HG03342 (cell line): ENCODE results near the gene VAMP5.
"Not testable (repeated sequence)": the region's sequence is repeated elsewhere in the genome, so short reads cannot be mapped to it uniquely, and the experiment has no call there.

Source experiments
- ATAC-seq: cut with Tn5 transposase; IDR thresholded peaks from one replicate; pipeline ENCODE4 v1.9.1; 2021; ENCODE audit warnings: mild to moderate bottlenecking, moderate library complexity; ENCODE audit not compliant: unreplicated experiment

Gene VAMP5

GRCh38 chr2:85584354-85584856 is at the start of gene VAMP5:
VAMP5 (plus strand) TSS chr2:85584431; CDS start chr2:85584491, 60 bp downstream.
- peak; percentile 32 for ATAC-seq

DNA sequence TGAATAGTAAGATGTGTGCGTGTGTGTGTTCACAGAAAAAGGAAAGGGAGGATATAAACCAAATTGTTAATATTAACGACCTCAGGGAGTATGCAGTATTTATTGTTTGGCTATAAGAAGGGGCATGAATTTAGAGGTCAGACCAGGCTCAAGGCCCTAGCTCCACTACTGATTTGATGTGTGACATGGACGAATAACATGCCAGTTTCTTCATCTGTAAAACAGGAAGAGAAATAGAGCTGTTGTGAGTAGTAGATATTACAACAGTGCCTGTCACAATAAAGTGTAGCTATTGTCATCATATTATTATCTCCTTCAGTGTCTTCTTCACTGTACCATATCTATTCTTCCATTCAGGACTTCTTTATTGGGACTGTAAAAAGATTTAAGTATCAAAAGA is 49.4 kb upstream of the VAMP5 start:
- no peak for ATAC-seq

- ATAC-seq = no peak
Observed at GRCh38 chr2:85536479-85536878, 47.8 kb upstream of the VAMP5 start.

GRCh38 chr2:85537600-85538506 is 46.4 kb upstream of the VAMP5 start:
- ATAC-seq = no peak

DNA sequence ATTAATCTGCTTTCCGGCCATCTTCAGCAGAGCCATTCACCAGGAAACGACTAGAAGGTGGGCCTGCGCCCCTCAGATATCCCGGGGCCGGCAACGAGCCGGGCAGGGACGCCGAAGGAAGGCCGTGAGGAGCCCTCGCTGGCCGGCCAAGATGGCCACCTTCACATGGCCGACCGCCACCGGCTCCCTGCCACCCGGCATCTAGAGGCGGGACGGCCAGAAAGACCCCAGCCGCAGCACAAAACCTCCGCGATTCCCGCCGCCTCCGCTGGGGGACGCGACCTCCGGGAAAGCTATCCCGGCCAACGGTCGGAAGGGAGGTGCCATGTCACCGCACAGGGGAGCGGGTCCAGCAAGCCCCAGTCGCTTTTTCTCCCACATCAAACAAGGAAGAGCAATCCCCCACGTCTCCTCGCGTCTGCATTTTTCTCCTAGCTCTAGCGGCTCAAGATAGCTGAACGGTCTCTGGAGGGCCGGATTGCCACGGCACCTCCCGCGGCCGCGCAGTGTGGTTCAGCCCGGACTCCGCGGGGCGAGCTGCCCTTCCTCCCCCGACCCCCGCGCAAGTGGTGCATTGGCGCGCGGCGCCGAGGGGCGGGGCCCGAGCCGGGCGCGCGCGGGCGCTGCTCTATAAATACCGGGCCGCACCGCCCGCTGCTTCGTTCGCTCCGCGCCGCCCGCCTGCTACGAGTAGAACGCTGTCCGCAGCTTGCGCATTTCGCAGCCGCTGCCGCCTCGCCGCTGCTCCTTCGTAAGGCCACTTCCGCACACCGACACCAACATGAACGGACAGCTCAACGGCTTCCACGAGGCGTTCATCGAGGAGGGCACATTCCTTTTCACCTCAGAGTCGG is 45.5 kb upstream of the VAMP5 start, which contains the start of gene MAT2A:
TSS of gene MAT2A (plus strand) at position 662 of the 854 bp plus-strand sequence. CDS start at position 782, 120 bp downstream.
- peak; percentile 70 for ATAC-seq

GRCh38 chr2:85539361-85540132 is 44.7 kb upstream of the VAMP5 start:
- peak; percentile 29 for ATAC-seq

DNA sequence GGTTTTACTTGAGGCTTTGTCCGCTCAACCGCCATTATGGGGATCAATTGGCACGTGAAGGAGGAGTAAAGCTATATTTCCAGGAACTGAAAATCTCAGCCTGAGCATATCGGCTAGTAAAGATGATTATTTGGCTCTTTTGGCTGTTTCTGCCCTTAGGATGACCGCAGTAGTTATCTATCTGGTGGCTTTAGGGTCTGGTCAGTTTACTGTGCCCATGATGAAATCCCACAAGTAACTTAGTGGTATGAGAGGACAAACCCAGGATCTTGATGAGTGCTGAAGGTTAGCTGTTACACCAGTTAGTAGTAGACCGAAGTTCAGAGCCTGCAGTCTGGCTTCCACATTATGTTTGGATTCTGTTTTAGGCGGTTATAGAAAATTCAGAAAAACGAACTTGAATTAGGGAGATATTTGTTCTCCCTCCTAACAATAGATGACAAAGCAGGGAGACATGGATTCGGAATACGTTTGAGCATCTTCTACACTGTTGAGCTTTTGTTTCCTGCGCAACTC is 44.0 kb upstream of the VAMP5 start:
- no peak for ATAC-seq

DNA sequence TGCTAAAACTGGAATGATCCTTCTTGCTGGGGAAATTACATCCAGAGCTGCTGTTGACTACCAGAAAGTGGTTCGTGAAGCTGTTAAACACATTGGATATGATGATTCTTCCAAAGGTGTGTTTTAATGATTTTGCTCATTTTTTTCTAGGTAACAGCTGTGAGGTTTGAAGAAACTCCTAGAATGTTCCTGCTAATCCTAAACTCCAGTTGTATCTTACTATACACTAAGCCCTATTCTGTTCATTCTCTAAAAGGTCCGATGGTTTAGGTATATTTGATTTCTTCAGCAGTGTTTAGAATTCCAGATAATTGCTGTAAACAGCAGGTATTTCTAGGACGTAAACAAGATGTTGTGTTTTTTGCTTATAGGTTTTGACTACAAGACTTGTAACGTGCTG is 43.0 kb upstream of the VAMP5 start:
- no peak for ATAC-seq

GRCh38 chr2:85541753-85542457 is 42.3 kb upstream of the VAMP5 start:
- no peak for ATAC-seq

GRCh38 chr2:85542777-85543176 is 41.5 kb upstream of the VAMP5 start:
- ATAC-seq = no peak

- not testable (repeated sequence) for ATAC-seq
Observed at GRCh38 chr2:85544254-85544691, 40.0 kb upstream of the VAMP5 start.

DNA sequence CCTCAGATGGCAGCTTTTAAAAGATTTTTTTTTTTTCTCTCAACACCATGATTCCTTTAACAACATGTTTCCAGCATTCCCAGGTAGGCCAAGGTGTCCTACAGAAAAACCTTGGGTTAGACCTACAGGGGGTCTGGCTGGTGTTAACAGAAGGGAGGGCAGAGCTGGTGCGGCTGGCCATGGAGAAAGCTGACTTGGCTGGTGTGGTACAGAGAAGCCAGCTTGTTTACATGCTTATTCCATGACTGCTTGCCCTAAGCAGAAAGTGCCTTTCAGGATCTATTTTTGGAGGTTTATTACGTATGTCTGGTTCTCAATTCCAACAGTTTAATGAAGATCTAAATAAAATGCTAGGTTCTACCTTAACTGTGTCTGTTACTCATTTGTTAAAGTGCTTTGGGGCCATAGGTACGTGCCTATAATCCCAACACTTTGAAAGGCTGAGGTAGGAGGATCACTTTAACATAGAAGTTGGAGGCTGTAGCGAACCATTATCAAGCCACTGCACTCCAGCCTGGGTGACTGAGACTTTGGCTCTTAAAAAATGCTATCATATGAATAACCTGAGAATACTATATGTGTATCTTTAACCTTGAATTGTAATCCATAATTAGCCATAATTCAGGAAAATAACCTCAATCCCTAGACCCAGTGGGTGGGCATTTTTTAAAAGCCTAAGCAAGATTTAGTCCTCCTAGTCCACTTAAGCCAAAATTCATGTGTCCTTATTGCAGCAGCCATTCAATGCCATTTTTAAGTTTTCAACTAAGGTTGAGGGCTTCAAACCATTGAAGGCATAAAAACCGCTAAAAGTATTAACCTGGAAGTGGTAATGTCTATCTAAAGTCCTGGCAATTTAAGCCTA is 39.1 kb upstream of the VAMP5 start:
- ATAC-seq = not testable (repeated sequence)

DNA sequence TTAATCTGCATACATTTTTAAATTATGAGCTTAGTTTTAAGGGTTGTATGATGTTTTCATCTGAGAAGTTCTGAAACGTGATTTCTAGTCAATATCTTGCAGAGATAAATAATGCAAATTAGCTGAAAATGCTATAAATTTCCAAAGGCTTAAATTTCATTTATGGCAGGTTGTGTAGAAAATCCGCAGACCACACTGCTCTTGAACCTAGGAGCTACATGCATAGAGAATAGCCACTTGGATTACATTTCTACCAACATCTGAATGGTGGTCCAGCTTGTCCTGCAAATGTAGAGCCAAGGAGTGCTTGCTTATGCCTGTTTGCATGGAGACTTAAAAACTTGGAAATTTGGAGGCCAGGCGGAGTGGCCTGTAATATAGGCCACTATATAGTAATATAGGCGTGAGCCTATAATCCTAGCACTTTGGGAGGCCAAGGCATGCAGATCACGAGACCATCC is 38.4 kb upstream of the VAMP5 start:
- no peak for ATAC-seq

DNA sequence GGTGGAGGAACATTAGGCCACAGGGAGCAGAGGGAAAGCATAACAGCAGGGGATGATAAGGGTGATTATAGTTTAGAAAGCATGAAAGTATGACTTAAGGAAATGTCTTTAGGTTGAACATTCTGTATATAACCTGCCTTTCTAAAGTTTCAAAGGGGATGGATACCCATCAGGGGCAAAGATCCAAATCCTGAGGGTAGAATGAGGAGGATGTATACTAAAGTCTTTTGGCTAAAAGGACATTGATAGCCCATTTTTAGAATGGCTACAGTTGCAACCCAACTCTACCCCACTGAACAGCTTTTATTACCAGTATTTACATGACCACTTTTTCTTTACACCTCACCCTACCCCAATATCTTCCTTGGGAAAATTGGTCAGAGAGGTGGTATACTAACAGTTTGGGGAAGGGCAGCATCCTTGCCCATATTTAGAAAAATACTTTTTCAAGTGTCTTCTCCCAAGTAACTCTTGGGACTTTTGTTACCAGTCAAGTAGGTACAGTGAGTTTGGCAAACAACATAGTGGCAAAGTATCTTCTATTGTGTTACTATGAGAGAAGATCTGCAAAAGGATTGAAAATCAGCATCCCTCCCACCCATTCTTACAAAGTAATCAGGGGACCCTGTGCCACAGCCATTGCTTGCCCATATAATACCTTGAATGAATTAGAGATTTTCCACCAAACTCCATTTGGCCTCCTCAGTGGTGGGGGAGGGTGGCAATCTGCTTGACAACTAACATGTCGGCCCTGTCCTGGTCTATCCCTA is 37.0 kb upstream of the VAMP5 start:
- no peak for ATAC-seq

- no peak for ATAC-seq
Observed at GRCh38 chr2:85547859-85548607, 36.2 kb upstream of the VAMP5 start.

DNA sequence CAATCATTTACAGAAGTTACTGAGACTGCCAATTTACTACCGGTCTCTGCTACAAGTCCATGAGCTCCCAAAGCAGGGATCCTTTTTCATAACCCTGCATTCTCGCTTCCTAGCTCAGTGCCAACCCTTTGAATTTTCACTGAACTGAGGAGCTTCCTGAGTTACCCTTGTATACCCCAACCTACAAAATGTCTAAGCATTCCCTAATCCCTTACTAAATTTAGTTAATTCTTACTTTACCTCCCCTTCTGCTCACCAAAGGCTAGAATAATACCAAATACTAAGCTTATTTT is 35.7 kb upstream of the VAMP5 start:
- ATAC-seq = no peak

- ATAC-seq = no peak
Observed at GRCh38 chr2:85549095-85549494, 35.1 kb upstream of the VAMP5 start.
